Panc1 (cell line): ENCODE results near the gene JAZF1.

ENCODE experiments used
- POLR2AphosphoS5 ChIP-seq: IDR thresholded peaks from 2 replicates; pipeline ENCODE4 v1.6.1; 2012; ENCODE audit warnings: mild to moderate bottlenecking, low read depth, low read length, moderate library complexity
- TF ChIP-seq, protein P1 (sequence below): fragments of 450-650 bp; IDR thresholded peaks from 2 replicates; pipeline ENCODE4 v1.5.1; 2017; ENCODE audit warnings: mild to moderate bottlenecking
- TF ChIP-seq, protein P2 (sequence below), 2 experiments: IDR thresholded peaks; 2 replicates each; pipeline ENCODE4 v1.6.1; 2011 to 2012; ENCODE audit warnings: low read depth in 2 of 2, control low read depth in 1 of 2, low read length in 1 of 2, mild to moderate bottlenecking in 1 of 2, moderate library complexity in 1 of 2; ENCODE audit not compliant: insufficient read depth in 1 of 2

DNA sequence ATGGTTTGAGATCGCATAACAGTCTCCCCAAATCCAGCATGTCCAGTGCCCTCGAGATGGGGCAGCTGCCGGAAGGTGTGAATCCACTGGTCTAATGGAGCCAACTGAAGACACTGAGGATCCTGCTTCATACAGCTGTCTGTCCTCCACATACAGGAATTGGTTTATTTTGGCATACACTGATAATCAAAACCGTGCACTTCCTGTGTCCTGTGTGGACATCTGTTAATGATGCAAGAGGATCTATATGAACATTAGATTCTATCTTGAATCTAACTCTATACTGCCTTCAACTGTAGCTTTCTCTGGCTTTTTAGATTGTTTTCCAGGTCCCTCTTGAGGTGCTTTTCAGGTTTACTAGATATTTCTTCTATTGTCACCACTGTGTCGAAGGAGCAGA lies 3.0 kb upstream of the JAZF1 start:
- TF ChIP-seq, protein P1, sequence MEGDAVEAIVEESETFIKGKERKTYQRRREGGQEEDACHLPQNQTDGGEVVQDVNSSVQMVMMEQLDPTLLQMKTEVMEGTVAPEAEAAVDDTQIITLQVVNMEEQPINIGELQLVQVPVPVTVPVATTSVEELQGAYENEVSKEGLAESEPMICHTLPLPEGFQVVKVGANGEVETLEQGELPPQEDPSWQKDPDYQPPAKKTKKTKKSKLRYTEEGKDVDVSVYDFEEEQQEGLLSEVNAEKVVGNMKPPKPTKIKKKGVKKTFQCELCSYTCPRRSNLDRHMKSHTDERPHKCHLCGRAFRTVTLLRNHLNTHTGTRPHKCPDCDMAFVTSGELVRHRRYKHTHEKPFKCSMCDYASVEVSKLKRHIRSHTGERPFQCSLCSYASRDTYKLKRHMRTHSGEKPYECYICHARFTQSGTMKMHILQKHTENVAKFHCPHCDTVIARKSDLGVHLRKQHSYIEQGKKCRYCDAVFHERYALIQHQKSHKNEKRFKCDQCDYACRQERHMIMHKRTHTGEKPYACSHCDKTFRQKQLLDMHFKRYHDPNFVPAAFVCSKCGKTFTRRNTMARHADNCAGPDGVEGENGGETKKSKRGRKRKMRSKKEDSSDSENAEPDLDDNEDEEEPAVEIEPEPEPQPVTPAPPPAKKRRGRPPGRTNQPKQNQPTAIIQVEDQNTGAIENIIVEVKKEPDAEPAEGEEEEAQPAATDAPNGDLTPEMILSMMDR, result no peak
- no peak for TF ChIP-seq POLR2AphosphoS5
- TF ChIP-seq, protein P2, sequence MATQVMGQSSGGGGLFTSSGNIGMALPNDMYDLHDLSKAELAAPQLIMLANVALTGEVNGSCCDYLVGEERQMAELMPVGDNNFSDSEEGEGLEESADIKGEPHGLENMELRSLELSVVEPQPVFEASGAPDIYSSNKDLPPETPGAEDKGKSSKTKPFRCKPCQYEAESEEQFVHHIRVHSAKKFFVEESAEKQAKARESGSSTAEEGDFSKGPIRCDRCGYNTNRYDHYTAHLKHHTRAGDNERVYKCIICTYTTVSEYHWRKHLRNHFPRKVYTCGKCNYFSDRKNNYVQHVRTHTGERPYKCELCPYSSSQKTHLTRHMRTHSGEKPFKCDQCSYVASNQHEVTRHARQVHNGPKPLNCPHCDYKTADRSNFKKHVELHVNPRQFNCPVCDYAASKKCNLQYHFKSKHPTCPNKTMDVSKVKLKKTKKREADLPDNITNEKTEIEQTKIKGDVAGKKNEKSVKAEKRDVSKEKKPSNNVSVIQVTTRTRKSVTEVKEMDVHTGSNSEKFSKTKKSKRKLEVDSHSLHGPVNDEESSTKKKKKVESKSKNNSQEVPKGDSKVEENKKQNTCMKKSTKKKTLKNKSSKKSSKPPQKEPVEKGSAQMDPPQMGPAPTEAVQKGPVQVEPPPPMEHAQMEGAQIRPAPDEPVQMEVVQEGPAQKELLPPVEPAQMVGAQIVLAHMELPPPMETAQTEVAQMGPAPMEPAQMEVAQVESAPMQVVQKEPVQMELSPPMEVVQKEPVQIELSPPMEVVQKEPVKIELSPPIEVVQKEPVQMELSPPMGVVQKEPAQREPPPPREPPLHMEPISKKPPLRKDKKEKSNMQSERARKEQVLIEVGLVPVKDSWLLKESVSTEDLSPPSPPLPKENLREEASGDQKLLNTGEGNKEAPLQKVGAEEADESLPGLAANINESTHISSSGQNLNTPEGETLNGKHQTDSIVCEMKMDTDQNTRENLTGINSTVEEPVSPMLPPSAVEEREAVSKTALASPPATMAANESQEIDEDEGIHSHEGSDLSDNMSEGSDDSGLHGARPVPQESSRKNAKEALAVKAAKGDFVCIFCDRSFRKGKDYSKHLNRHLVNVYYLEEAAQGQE (IDR thresholded peaks at IDR 0.05; ENCODE audit: insufficient read depth in 1 of 2, low read depth in 2 of 2, low read length in 1 of 2), result no peak
